ENCODE results near the gene PTPRB. TPM values are rescaled to one million over a fixed set of nuclear protein-coding genes. Genes with fewer than 3 reads are reported as not detected.

Gene PTPRB
- total RNA-seq, 1 donor from 2014 or later: 73.6 TPM

GRCh38 chr12:70467476-70467875 is 169.8 kb downstream of the PTPRB start:
- no peak for DNase-seq (ENCODE audit: low read depth in 2 of 2)

- no peak for DNase-seq (ENCODE audit: low read depth in 2 of 2)
These were observed 170.5 kb downstream of the PTPRB start for GRCh38 chr12:70466753-70467152.

All from dermis microvascular lymphatic vessel endothelial cell (primary cell).